RCC 7860 (cell line): ENCODE data around the gene GIMAP6.
"Not testable (repeated sequence)": the region's sequence is repeated elsewhere in the genome, so short reads cannot be mapped to it uniquely, and the experiment has no call there.

ENCODE experiments used
- DNase-seq: peaks from one replicate; pipeline ENCODE4 v3.0.0-alpha.2; 2015; ENCODE audit warnings: low spot score
- FAIRE-seq: peaks from 2 replicates; lab custom pipeline; 2012; peaks lifted over from hg19 to GRCh38; lab: Jason Lieb, UNC

Gene GIMAP6

GRCh38 chr7:150587551-150587950, 44.6 kb downstream of the GIMAP6 start:
- FAIRE-seq (no peak), DNase-seq (no peak)

- FAIRE-seq (no peak), DNase-seq (no peak)
Measured at GRCh38 chr7:150586785-150587152, 45.4 kb downstream of the GIMAP6 start.

GRCh38 chr7:150586068-150586784, 46.0 kb downstream of the GIMAP6 start:
- DNase-seq (no peak), FAIRE-seq (no peak)

GRCh38 chr7:150585199-150585598, 47.0 kb downstream of the GIMAP6 start:
- FAIRE-seq (no peak), DNase-seq (no peak)

GRCh38 chr7:150580638-150581394, 51.4 kb downstream of the GIMAP6 start:
- DNase-seq = no peak

GRCh38 chr7:150579979-150580637, 52.1 kb downstream of the GIMAP6 start:
- not testable (repeated sequence) for FAIRE-seq, DNase-seq

More at GRCh38 chr7:150580638-150581394, 51.4 kb downstream of the GIMAP6 start:
- FAIRE-seq = no peak
